GM23248 (cell line): ENCODE data around the gene DNAAF5.

Experiments
- EZH2 ChIP-seq: fragments of 200-600 bp; sonication (generic); IDR thresholded peaks from 2 replicates; pipeline ENCODE4 v1.6.1; 2018; ENCODE audit warnings: antibody characterized with exemption, mild to moderate bottlenecking; ENCODE audit not compliant: insufficient read depth, poor library complexity, severe bottlenecking
- EZH2phosphoT487 ChIP-seq: fragments of 200-600 bp; sonication (generic); IDR thresholded peaks from 2 replicates; pipeline ENCODE4 v1.6.1; 2018; ENCODE audit warnings: antibody characterized with exemption, moderate library complexity, mild to moderate bottlenecking, low read depth; ENCODE audit not compliant: insufficient read depth

DNA sequence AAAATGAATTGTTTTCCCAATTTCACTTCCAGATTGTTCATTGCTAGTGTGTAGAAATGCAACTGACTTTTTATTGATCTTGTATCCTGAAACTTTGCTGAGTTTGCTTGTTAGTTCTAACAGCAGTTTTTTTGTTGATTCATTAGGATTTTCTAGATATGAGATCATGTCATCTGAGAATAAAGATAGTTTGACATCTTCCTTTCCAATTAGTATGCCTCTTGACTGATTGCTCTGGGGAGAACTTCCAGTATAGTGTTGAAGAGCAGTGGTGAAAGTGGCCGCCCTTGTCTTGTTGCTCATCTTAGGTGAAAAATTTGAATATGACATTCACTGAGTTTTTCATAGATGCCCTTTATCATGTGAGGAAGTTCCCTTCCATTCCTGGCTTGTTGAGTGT is 93.8 kb downstream of the DNAAF5 start:
- no peak for TF ChIP-seq EZH2phosphoT487
- no peak for TF ChIP-seq EZH2
